Measurements from ENCODE around the gene SHANK1.
A peak's percentile ranks its signal among the peaks of the same experiment; 100 is the strongest.

SHANK1 gene

DNA sequence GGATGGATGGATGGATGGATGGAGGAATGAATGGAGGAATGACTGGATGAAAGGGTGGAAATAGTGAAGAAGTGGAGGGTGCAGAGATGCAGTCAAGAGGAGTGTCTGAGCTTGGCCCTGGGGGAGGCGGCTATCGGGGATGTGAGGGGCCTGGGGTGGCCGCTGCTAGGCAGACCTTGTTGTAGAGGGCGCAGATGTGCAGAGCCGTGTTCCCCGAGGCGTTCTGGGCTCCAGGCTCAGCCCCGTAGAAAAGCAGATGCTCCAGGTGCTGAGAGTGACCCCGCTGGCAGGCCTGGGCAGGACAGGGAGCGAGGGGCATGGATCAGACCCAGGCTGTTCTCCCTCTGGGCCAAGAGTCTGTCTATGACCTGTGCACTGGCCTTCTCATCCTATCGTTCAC lies 8.4 kb downstream of the SHANK1 start:
- no peak for DNase-seq

DNA sequence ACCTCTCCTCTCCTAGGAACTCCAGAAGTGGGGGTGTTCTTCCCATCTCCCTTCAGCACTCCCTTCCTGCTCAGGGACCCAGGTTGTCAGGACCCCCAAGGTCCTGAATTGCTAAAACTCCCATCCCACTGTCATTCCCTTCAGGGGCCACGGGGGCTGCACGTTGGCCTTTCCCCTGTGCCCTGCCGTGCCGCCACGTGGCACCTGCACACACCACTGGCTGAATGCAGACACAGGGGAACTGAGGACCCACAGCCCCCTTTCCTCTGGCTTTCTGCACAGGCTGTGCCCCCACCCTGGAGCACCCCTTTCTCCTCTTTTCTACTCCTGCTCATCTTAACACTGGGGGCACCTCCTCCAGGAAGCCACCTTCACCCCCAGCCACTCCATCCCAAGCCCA lies 9.0 kb downstream of the SHANK1 start:
- no peak for DNase-seq

DNA sequence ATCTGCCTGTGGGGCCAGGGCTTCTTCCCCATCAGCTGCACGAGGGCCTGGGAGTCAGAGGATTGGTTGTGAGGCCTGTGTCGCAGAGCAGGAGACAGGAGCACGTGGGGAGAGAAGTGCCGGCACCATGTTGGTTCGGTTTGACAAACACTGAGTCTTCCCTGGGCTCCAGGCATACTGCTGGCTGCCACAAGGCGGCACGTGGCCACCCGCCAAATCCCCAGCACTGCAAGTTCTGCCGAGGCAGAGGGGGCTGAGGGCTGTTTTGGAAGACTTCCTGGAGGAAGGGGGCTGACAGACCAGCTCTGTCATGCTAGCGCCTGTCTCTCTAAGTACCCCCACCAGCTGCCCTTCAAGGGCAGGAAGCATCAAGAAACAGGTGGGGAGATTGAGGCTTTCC lies 9.5 kb downstream of the SHANK1 start:
- DNase-seq, result no peak

DNA sequence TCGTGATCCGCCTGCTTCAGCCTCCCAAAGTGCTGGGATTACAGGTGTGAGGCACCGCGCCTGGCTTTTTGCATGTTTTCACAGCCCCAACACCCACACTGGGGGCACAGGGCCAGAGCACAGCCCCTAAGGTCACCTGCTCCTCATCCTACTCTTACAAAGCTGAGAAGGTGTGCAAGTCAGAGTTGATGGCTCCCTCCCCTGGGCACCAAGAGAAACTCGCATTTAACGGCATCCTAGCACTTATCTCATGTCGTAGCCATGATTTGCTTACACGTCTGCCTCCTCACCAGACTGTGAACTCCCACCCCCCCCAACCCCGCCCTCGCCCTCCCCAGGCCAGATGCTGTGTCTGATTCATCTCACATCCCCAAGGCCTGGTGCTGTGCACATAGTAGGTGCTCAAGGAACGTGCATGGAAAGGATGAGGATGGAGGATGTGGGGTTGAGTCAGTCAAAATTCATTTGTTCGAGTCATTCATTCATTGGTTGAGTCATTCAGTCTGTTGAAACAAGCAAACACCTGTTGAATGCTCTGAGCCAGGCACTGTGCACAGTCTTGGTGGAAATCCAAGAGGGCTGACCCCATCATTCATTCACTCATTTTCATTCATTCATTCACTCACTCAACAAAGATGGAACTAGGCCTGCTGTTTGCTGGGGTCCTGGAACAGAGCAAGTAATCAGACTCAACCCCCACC lies 11.3 kb downstream of the SHANK1 start:
- DNase-seq, result no peak

DNA sequence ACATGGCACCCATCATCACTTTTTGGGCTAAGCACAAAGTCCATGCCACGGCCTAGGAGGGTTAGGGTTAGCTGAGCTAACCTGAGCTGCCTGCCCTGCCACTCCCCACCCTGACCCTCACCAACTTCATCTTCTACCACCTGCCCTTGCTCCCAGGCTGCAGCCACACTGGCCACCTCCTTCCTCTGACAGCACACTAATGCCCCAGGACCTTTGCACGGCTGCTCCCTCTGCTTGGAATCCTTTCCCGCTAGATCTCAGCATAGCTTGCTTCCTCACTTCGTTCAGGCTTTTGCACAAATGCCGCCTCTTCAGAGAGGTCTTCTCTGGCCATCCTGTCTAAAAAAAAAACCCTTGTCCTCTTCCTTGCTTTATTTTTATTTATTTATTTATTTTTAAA lies 13.2 kb downstream of the SHANK1 start:
- DNase-seq, result no peak

DNA sequence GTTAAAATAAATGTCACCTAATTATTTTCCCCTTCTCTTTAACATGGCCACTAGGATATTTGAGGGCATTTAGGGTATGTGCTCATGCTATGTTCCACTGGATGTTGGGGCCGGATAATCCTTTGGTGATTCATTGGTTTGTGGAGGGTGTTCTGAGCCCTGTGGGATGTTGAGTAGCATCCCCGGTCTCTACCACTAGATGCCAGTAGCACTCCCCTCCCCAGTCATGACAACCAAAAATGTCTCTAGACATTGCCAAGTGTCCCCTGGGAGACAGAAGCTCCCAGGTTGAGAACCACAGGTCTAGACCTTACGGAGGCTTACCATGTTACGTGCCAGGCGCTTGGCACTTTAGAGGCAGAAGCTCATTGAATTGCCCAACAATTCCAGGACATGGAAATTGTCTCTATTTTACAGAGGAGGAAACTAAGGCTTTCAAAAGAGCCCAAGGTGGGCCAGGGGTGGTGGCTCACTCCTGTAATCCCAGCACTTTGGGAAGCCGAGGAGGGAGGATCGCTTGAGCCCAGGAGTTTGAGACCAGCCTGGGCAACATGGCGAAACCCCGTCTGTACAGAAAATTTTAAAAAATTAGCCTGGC lies 14.1 kb downstream of the SHANK1 start:
- peak; percentile 20 for DNase-seq

DNA sequence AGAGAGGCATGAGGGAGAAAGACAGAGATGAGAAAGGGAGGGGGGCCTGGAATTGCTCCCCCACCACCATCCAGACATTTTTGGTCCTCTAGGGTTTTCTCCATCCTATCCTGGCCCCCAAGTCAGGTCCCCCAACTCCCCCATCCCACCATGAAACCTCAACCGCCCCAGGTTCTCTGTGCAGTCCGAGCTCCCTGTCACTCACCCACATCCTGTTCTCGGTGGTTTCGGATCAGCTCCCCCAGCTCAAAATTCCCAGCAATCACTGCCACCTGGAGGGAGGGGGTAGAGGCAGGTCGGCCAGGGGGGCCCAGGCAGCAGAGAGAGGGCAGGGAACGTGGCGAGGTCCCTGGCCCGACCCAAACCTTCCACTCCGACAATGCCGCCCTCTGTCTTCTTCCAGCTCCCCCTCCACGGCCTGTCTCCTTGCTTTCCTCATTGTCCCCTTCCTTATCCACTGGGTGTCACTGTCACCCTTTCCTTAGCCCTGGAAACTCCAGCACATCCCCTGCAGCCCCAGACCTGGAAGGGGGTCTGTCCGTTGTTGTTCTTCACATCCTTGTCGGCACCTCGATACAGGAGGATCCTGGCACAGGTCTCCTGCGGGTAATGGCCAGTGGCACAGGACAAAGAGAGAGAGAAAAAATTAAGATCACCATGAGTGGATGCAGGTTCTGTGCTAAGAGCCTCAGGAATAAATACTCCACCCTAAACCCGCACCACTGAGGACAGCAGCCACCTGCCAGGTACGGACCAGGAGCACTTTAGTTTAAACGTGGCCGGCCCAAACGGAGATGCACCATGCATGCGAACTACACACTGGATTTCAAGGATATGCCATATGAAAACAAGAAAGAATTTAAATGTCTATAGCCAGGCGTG lies 15.4 kb downstream of the SHANK1 start:
- no peak for DNase-seq

DNA sequence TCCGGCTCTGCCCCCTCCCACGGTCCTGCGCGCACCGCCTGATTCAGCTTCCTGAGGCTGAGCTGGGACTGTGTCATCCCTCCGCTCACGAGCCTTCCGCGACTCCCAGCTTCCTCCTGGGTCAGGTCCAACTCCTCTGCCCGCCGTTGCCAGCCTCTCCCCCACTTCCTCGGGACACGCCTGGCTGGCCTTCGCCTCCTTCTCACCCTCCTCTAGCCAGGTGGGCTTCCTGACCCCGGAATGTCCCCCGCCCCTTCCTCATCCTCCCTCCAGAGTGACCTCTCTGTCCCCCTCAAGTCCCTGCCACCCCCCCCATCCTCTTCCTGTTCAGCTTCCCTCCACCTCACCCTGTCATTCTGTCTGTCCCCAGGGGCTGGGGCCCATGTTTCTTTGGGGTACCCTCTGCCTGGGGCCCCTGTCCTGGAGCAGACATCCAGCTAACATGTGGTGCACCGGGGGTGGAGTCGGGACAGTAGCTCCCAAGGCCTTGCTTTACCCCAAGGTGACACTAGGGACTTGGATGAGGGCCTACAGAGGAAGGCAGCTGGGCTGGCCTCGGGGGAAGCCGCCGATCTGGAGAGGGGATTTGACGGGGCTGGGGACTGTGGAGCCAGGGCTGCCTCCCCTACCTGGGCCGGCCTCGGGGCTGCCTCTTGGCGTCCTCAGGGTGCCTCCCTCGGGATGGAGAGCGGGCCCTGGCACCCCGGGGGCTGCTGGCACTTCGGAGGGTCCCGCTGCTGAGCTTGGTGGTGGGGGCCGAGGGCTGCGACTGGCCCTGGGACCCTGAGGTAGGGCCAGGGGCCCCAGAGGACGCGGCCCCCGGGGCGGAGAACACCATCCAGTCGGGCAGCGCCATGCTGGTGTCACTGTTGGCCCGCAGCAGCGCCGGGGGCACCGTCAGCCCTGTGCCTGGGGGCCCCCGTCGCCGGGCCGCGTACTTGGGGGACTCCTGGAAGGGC lies 16.5 kb downstream of the SHANK1 start:
- no peak for DNase-seq

DNA sequence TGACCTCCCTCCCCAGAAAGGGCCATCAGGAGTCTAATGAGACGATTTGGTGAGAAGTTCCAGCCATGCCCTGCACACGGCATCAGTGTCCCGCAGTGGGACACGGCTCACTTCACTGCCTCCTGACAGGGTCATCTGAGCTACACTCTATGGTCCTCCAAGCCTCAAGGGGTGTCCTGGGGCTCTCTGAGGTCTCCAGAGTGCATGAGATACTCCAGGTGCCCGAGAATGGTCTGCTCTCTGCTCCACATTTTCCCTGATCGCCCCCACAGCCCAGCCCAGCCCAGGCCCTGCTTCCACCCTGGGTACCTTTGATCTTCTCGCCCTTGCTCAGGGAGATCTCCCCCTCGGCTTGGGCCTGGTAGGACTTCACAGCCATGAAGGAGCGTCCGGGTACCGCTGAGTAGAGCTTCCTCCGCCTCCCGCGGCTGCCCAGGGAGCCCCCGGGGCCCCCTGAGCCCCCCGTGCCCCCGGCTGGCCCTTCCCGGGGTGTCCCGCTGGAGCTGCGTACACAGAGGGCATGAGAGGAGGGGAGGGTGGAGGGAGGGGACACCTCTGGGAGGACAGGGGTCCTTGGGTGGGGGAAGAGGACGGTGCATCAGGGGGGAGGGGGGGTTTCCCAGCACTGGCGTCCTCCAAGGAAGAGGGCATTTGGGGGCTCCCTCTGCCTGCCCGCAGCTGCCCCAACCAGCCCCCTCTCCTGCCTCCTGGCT lies 17.3 kb downstream of the SHANK1 start:
- DNase-seq, result no peak

DNA sequence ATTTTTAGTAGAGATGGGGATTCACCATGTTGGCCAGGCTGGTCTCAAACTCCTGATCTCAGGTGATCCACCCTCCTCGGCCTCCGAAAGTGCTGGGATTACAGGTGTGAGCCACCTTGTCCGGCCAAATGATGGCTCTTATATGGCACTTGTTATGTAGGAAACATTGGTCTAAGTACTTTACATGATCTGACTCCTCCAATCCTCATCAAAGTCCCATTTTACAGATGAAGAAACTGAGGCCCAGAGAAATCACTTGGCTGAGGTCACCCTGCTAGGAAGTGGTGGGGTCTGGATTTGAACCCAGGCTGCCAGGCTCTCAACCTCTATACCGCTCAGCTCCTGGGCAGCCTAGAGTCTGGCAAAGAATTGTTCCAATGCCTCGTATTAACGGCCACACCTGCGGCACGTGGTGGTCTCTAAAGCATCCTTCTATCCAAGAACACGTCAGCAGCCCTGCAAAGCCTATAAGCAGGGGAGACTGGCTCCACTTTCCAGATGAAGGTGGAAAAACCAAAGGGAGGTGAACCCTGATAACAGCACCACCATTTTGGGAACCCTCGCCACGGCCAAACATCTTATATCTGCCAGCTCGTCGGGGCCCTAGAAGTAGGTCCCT lies 18.1 kb downstream of the SHANK1 start:
- no peak for DNase-seq

DNA sequence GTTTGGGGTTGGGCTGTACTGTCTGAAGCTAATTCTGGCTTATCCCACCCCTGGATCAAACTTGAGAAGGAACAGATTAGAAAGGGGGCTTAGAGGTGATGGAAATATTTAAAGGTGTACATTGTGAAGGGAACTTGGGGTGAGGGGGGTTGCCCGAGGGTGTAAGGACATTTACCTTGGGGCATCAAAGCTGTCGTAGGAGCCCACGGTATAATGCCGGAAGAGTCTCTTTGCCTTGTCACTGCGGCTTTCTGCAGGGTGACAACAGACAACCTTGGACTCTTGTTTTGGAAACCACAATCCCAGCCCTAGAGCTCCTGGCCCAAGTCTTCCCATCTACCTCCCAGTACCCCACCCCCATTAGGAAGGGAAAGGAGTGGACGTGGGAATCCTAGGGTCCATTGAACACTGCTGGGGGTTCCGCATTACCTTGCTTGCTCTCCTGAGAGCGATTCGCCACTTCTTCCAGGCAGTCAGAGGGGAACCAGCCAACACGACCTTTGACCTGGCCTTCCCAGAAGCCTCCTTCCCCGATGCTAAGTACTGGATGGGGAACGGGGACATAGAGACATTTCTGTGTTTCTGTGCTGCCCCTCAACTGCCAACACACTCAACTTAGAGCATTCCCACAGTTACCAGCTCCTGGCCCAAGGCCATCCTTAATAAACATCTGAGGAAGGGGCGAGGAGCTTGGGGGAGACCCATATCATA lies 22.0 kb downstream of the SHANK1 start:
- no peak for DNase-seq

DNA sequence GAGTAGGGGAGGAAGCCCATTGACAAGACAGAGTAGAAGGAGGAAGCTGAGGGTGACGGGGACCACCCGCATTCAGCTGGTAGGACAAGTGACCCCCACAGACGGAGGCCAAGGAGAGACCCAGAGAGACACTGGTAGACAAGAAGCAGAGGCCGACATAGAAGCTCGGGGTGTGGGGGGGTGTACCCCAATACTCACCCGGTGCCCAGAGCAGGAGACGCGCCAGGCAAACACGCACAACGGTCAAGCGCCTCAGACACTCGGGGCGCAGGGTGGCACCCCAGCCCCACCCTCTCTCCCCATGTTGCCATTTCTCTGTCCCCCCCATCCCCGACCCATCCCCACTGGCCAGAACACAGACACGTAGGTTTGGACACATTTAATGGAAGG lies 23.5 kb downstream of the SHANK1 start:
- DNase-seq, result no peak

DNA sequence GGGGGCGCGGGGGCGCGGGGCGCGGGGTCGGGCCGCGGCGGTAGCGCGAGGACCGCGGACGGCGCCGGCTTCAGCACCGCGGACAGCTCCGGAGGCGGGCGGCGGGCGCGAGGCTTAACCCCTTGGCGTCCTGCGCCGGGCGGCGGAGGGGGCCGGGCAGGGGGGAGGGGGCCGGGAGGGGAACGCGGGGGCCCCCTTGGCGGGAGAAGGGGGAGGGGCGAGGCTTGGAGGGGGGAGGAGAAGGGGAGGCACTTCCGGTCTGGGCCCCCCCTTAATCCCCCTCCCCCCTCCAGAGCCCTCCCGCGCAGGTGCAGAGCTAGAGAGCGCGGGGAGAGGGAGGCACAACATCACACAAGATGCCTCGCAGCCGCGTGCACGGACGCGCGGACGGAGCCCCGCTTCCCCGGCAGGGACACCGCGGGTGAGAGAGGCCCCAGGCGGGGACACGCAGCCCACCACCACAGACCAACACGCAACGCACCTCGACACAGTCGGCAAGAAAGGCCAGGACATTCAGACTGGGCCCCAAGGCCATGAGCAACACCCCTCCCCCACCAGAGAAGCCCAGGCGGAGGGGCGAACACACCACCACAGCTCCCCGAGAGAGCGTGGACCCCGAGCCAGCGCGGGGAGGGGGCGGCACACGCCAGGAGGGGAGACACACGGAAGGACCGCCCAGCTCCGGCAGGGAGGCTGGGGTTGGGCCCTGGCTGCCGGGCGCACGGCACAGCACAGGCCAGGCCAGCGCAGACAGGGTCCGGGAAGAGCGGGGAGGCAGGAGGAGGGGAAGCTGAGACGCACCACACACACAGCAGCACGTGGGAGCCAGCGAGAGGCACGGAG lies 24.1 kb downstream of the SHANK1 start:
- peak; percentile 14 for DNase-seq

DNA sequence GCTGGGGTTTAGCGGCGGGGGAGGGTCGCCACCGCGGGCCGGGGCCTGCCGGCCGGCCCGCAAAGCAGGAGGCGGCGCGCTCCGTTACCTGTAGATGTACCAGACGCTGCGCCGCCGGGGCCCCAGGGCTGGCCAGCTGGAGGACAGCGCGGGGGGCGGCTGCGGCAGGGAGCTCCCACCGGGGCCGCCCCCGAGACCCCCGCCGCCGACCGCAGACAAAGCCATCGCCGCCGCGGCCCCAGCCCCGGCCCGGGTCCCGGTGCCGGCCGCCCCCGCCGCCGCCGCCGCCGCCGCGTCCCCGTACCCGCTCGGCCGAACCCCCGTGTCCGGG lies 24.8 kb downstream of the SHANK1 start:
- no peak for DNase-seq

DNA sequence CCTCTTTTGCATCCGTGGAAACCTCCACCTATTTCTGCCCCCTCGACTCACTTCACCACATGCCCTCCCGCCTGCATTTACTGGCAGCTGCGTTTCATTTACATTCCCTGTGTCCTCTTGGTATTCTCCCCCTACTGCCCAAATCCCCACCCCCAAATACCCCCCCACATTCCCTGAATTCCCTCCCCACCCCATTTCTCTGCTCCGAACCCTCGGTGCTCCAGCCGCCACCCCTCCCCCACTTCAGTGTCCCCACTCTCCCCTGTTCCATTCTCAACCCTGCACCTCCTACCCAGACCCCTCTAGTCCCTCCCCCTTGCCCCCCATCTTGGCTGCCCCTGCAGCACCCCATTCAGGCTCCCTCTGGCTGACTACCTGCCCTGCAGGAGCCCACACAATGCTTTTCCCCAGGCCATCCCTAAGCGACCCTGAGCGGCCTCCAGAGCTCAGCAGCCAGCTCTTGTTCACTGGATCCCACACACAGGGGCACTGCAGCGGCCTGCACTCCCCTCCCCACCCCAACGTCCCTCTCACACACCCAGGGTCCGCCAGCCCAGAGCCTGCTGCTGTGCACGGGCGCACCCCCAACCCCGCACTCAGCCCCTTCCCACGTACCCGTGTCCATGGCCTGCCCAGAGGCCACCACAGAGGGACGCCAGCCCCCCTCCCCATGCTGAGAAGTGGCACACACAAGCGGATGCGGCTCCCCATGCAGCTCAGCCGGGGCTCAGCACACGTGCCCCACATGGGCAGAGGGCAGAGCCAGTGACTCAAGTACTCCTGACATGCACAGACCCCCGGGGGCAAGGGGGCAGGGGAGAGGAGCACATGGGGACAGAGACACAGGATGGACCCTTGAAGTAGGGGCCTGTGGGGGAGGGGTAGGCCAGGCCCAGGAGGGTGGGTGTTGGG lies 26.3 kb downstream of the SHANK1 start:
- DNase-seq, result no peak

DNA sequence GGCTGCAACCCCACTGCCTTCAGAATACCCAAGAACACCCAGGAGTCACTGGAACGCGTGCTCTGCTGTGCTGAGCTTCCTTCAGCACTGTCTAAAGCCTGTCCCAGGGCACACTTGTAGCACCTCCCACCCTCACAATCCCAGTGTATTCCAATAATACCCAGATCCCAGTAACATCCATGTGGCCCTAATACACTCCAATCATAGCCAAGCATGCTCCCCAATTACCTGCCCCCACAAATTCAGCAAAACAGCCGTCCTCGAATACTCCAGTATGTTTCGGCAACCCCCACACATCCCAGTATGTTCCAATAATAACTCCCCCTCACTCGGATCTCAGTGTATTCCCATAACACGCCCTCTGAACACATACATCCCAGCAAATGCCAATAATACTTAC lies 29.2 kb downstream of the SHANK1 start:
- no peak for DNase-seq

DNA sequence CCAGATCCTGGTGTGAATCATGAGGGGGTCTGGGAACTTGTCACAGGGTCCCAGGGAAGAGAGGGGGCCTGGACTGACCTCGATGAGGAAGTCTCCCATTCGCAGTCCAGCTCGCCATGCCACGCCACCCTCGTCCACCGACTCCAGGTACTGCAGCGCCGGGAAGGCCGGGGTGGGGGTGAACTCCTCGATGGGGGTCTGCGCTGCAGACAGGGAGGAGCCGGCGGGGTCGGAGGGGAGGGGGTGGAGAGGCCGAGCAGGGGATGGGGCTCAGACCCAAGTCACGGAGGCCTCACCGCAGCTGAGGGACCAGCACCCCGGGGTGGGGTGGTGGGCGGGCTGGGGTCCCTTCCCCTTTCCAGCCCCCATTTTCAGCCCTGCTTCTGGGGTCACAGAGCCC lies 30.8 kb downstream of the SHANK1 start:
- no peak for DNase-seq

DNA sequence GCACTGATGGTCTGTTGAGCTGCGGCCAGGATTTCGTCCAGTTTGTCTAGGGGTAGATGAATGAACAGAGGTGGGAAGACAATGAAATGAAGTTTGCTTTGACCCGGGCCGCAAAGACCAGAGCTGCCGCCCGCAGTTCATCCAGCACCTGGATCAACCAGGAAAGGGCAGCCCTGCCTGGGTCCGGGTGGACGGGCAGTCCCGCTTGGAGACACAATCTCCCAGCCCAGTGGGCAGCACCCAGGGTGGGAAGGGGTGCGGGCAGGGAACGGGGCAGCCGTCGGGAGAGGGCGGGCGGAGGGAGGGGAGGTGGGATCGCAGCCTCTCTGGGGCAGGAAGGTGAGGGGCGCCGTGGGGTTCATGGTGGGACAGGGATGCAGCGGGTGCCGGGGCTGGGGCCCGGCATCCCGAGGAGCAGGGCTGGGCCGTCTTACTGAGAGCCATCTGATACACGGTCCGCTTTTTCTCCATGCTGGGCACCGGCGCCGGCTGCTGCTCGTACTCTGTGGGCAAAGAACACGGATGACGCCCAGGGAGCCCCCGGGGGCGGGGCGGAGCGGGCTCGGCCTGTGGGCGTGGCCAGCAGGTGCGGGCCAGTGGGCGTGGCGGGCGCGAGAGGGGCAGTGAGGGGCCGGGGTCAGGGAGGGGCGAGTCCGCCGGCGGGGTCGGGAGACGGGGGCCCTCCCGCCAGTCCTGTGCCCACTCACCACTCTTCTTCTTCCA lies 33.1 kb downstream of the SHANK1 start:
- DNase-seq, result no peak

Measured in NCI-H1694 (cell line).